Suprapubic skin (tissue), 4 donors: ENCODE measurements around the gene IL1RAP. TPM values are rescaled to one million over a fixed set of nuclear protein-coding genes. Genes with fewer than 3 reads are reported as not detected.

Experiments used
- DNase-seq, 2 donors: peaks; one replicate each; pipeline ENCODE4 v3.0.0-alpha.2; 2019; ENCODE audit warnings: low spot score in 2 of 2
- H3K27ac ChIP-seq: fragments of 200-600 bp; sonication (generic); one replicate; pipeline ENCODE4 v1.5.1; 2019
- H3K27me3 ChIP-seq: fragments of 200-600 bp; sonication (generic); one replicate; pipeline ENCODE4 v1.5.1; 2019
- H3K36me3 ChIP-seq: fragments of 200-600 bp; sonication (generic); one replicate; pipeline ENCODE4 v1.5.1; 2019
- H3K4me1 ChIP-seq: fragments of 200-600 bp; sonication (generic); one replicate; pipeline ENCODE4 v1.5.1; 2019
- H3K4me3 ChIP-seq: fragments of 200-600 bp; sonication (generic); one replicate; pipeline ENCODE4 v1.5.1; 2019; ENCODE audit warnings: mild to moderate bottlenecking
- H3K9me3 ChIP-seq: fragments of 200-600 bp; sonication (generic); one replicate; pipeline ENCODE4 v1.5.1; 2019
- CTCF ChIP-seq, 2 donors: fragments of 200-600 bp in 1 of 2; fragments of 450-650 bp in 1 of 2; sonication (generic) in 1 of 2; IDR thresholded peaks; one replicate each; pipeline ENCODE4 v1.5.1; 2016 to 2019; ENCODE audit warnings: antibody characterized with exemption in 2 of 2, mild to moderate bottlenecking in 1 of 2, moderate library complexity in 1 of 2
- EP300 ChIP-seq: sonication (generic); formaldehyde crosslinking; IDR thresholded peaks from one replicate; pipeline ENCODE4 v1.6.1; 2017; ENCODE audit warnings: antibody characterized with exemption
- POLR2A ChIP-seq, 2 donors: fragments of 450-650 bp; IDR thresholded peaks; one replicate each; pipeline ENCODE4 v1.6.1; 2017; ENCODE audit warnings: antibody characterized with exemption in 2 of 2, mild to moderate bottlenecking in 2 of 2, moderate library complexity in 2 of 2
- POLR2AphosphoS5 ChIP-seq, 3 donors: sonication (generic); formaldehyde crosslinking; IDR thresholded peaks; one replicate each; pipeline ENCODE4 v1.6.1; 2017; ENCODE audit warnings: antibody characterized with exemption in 3 of 3
- whole genome bisulfite sequencing: methylation state at CpG from one replicate; pipeline ENCODE4 v1.1.5; 2018; 5-methylcytosine and 5-hydroxymethylcytosine counted together
- total RNA-seq, 4 donors: library from RNA; depleted of rRNA; stranded (reverse); fragments of >200 nt; gene quantifications; one replicate each; pipeline ENCODE4 v1.1.0, GENCODE V29; 2016

Gene IL1RAP
- total RNA-seq, 4 donors from 2014 or later, result 27.5 to 44.0 (median 29.5) TPM

GRCh38 chr3:190494907-190495306 lies 19.0 kb upstream of the IL1RAP start:
- Histone ChIP-seq H3K4me1 (no peaks in the 10 kb centered on the region), H3K4me3 (no peak overlapping the region), H3K27ac (no peak overlapping the region), H3K9me3 (no peaks in the 10 kb centered on the region), H3K36me3 (no peaks in the 10 kb centered on the region), H3K27me3 (no peaks in the 10 kb centered on the region)
- no peak for DNase-seq
- TF ChIP-seq CTCF (IDR thresholded peaks at IDR 0.05) (no peak), POLR2AphosphoS5 (IDR thresholded peaks at IDR 0.05) (no peak), POLR2A (IDR thresholded peaks at IDR 0.05) (no peak), EP300 (no peak)

- H3K27ac ChIP-seq, result no peak overlapping the region
- DNase-seq, result no peak
- no peaks in the 10 kb centered on the region for H3K4me1 ChIP-seq
- TF ChIP-seq POLR2A (IDR thresholded peaks at IDR 0.05) (no peak), POLR2AphosphoS5 (IDR thresholded peaks at IDR 0.05) (no peak), CTCF (IDR thresholded peaks at IDR 0.05) (no peak), EP300 (no peak)
- H3K4me3 ChIP-seq, result no peak overlapping the region
- H3K36me3 ChIP-seq, result no peaks in the 10 kb centered on the region
- no peaks in the 10 kb centered on the region for H3K27me3 ChIP-seq
- H3K9me3 ChIP-seq, result no peaks in the 10 kb centered on the region
Measured at GRCh38 chr3:190495354-190495753, 18.5 kb upstream of the IL1RAP start.

- Histone ChIP-seq H3K9me3 (no peaks in the 10 kb centered on the region), H3K36me3 (no peaks in the 10 kb centered on the region), H3K4me1 (no peaks in the 10 kb centered on the region), H3K27ac (no peak overlapping the region), H3K27me3 (no peaks in the 10 kb centered on the region), H3K4me3 (no peak overlapping the region)
- DNase-seq, result no peak
- 65% methylated on average over 5 of the region's 5 CpGs for WGBS
- TF ChIP-seq POLR2AphosphoS5 (IDR thresholded peaks at IDR 0.05), result no peak
- no peak for TF ChIP-seq POLR2A (IDR thresholded peaks at IDR 0.05)
- TF ChIP-seq CTCF (IDR thresholded peaks at IDR 0.05), result no peak
- TF ChIP-seq EP300, result no peak
Measured at GRCh38 chr3:190495796-190496195, 18.1 kb upstream of the IL1RAP start.

- TF ChIP-seq CTCF (IDR thresholded peaks at IDR 0.05) (no peak), POLR2A (IDR thresholded peaks at IDR 0.05) (no peak), POLR2AphosphoS5 (IDR thresholded peaks at IDR 0.05) (no peak), EP300 (no peak)
- WGBS, result 24% methylated on average over 1 of the region's 1 CpG
- H3K36me3 ChIP-seq, result no peaks in the 10 kb centered on the region
- no peaks in the 10 kb centered on the region for H3K4me1 ChIP-seq
- no peaks in the 10 kb centered on the region for H3K9me3 ChIP-seq
- no peak overlapping the region for H3K27ac ChIP-seq
- no peak for DNase-seq
- no peak overlapping the region for H3K4me3 ChIP-seq
- H3K27me3 ChIP-seq, result no peaks in the 10 kb centered on the region
Measured at GRCh38 chr3:190496859-190497258, 17.0 kb upstream of the IL1RAP start.

GRCh38 chr3:190497811-190498210 lies 16.1 kb upstream of the IL1RAP start:
- Histone ChIP-seq H3K36me3 (no peaks in the 10 kb centered on the region), H3K27me3 (no peaks in the 10 kb centered on the region), H3K4me3 (no peak overlapping the region), H3K27ac (no peak overlapping the region), H3K9me3 (no peaks in the 10 kb centered on the region), H3K4me1 (no peaks in the 10 kb centered on the region)
- WGBS, result 55% methylated on average over 3 of the region's 3 CpGs
- TF ChIP-seq POLR2AphosphoS5 (IDR thresholded peaks at IDR 0.05), result no peak
- TF ChIP-seq EP300, result no peak
- TF ChIP-seq CTCF (IDR thresholded peaks at IDR 0.05), result no peak
- no peak for TF ChIP-seq POLR2A (IDR thresholded peaks at IDR 0.05)
- no peak for DNase-seq
